Endothelial cell (in vitro differentiated cells): ENCODE results near the gene CEP131. TPM values are rescaled to one million over a fixed set of nuclear protein-coding genes. Genes with fewer than 3 reads are reported as not detected.

Experiments used
- DNase-seq: peaks from one replicate; pipeline ENCODE4 v3.0.0; 2021; ENCODE audit warnings: low spot score
- H3K27ac Mint-ChIP-seq: one replicate; pipeline ENCODE4 v1.8.0; 2021; ENCODE audit warnings: mixed read lengths, inconsistent platforms; ENCODE audit not compliant: unreplicated experiment
- H3K27me3 Mint-ChIP-seq: one replicate; pipeline ENCODE4 v1.8.0; 2021; ENCODE audit warnings: mild to moderate bottlenecking, moderate library complexity, mixed read lengths, inconsistent platforms; ENCODE audit not compliant: unreplicated experiment
- H3K36me3 Mint-ChIP-seq: one replicate; pipeline ENCODE4 v1.8.0; 2021; ENCODE audit warnings: mild to moderate bottlenecking, low read depth, mixed read lengths, inconsistent platforms; ENCODE audit not compliant: unreplicated experiment
- H3K4me1 Mint-ChIP-seq: one replicate; pipeline ENCODE4 v1.8.0; 2021; ENCODE audit warnings: mild to moderate bottlenecking, mixed read lengths, inconsistent platforms; ENCODE audit not compliant: unreplicated experiment
- H3K4me3 Mint-ChIP-seq: one replicate; pipeline ENCODE4 v1.8.0; 2021; ENCODE audit warnings: mild to moderate bottlenecking, mixed read lengths, inconsistent platforms; ENCODE audit not compliant: unreplicated experiment
- H3K9me3 Mint-ChIP-seq: one replicate; pipeline ENCODE4 v1.8.0; 2021; ENCODE audit warnings: mixed read lengths, inconsistent platforms; ENCODE audit not compliant: unreplicated experiment
- CTCF ChIP-seq: fragments of 200-600 bp; sonication (generic); IDR thresholded peaks from one replicate; pipeline ENCODE4 v1.5.0; 2021; ENCODE audit warnings: antibody characterized with exemption; ENCODE audit not compliant: unreplicated experiment
- total RNA-seq: library from RNA; stranded (reverse); fragmentation: NEBNext Ultra II Directional; extraction: Animal tissue kit (Norgen Biotek cat#: 25700); gene quantifications from one replicate; pipeline ENCODE4 v1.2.1, GENCODE V29; 2021; ENCODE audit not compliant: unreplicated experiment

Gene CEP131
- total RNA-seq, 1 donor from 2014 or later, result 21.1 TPM

- no peaks in the 10 kb centered on the region for H3K27me3 Mint-ChIP-seq
- H3K4me3 Mint-ChIP-seq, result no peak overlapping the region
- H3K9me3 Mint-ChIP-seq, result no peaks in the 10 kb centered on the region
- TF ChIP-seq CTCF, result no peak
- no peak for DNase-seq
- H3K36me3 Mint-ChIP-seq, result peaks cover 3% of the 10 kb centered on the region
- peaks cover 2% of the 10 kb centered on the region for H3K4me1 Mint-ChIP-seq
- H3K27ac Mint-ChIP-seq, result no peak overlapping the region
These were observed 38.2 kb downstream of the CEP131 start for GRCh38 chr17:81184555-81184954.

- peaks cover 3% of the 10 kb centered on the region for H3K36me3 Mint-ChIP-seq
- no peaks in the 10 kb centered on the region for H3K9me3 Mint-ChIP-seq
- H3K4me1 Mint-ChIP-seq, result peaks cover 2% of the 10 kb centered on the region
- no peak for TF ChIP-seq CTCF
- H3K27ac Mint-ChIP-seq, result no peak overlapping the region
- no peak for DNase-seq
- no peak overlapping the region for H3K4me3 Mint-ChIP-seq
- H3K27me3 Mint-ChIP-seq, result no peaks in the 10 kb centered on the region
These were observed 39.0 kb downstream of the CEP131 start for GRCh38 chr17:81183807-81184206.

GRCh38 chr17:81183316-81183715 is 39.4 kb downstream of the CEP131 start:
- no peak overlapping the region for H3K4me3 Mint-ChIP-seq
- no peak for TF ChIP-seq CTCF
- H3K27me3 Mint-ChIP-seq, result no peaks in the 10 kb centered on the region
- H3K4me1 Mint-ChIP-seq, result peaks cover 2% of the 10 kb centered on the region
- no peaks in the 10 kb centered on the region for H3K9me3 Mint-ChIP-seq
- H3K36me3 Mint-ChIP-seq, result peaks cover 3% of the 10 kb centered on the region
- no peak for DNase-seq
- no peak overlapping the region for H3K27ac Mint-ChIP-seq

GRCh38 chr17:81182596-81182995 is 40.2 kb downstream of the CEP131 start:
- Mint-ChIP-seq H3K4me1 (peaks cover 2% of the 10 kb centered on the region), H3K9me3 (no peaks in the 10 kb centered on the region), H3K27me3 (no peaks in the 10 kb centered on the region), H3K4me3 (no peak overlapping the region), H3K36me3 (peaks cover 3% of the 10 kb centered on the region), H3K27ac (no peak overlapping the region)
- no peak for DNase-seq
- TF ChIP-seq CTCF, result no peak

GRCh38 chr17:81181811-81182185 is 41.0 kb downstream of the CEP131 start:
- no peak for TF ChIP-seq CTCF
- Mint-ChIP-seq H3K4me3 (no peak overlapping the region), H3K4me1 (peaks cover 2% of the 10 kb centered on the region), H3K27me3 (no peaks in the 10 kb centered on the region), H3K27ac (no peak overlapping the region), H3K36me3 (peaks cover 3% of the 10 kb centered on the region), H3K9me3 (no peaks in the 10 kb centered on the region)
- no peak for DNase-seq
